ENCODE data around the gene KRTAP9-8.

- TF ChIP-seq POLR2AphosphoS5 (IDR thresholded peaks at IDR 0.05; ENCODE audit: low read depth, low read length) (no peak), TAF1 (IDR thresholded peaks at IDR 0.05; ENCODE audit: borderline replicate concordance, insufficient read depth, low read length) (no peak), FOXP2 (optimal IDR thresholded peaks at IDR 0.05; ENCODE audit: borderline replicate concordance, extremely low read depth, extremely low read length, insufficient read depth) (no peak)
Observed at GRCh38 chr17:41211845-41212466, 25.8 kb upstream of the KRTAP9-8 start.

Data from PFSK-1 (cell line).